Measurements from ENCODE around the gene ODAD4.

ODAD4 gene

GRCh38 chr17:41948762-41949460, 18.5 kb downstream of the ODAD4 start:
- no peaks in the 10 kb centered on the region for H3K9me3 ChIP-seq (ENCODE audit: control insufficient read depth, low read length)
- no peak overlapping the region for H3K9ac ChIP-seq (ENCODE audit: low read length)
- no peak overlapping the region for H2AFZ ChIP-seq (ENCODE audit: low read depth, low read length)
- no peak overlapping the region for H3K27ac ChIP-seq (ENCODE audit: low read length, poor library complexity, severe bottlenecking)
- no peak overlapping the region for H3K18ac ChIP-seq (ENCODE audit: low read depth in 1 of 2, low read length in 2 of 2)
- no peaks in the 10 kb centered on the region for H3K79me1 ChIP-seq (replicated peaks; ENCODE audit: low read length, poor library complexity, severe bottlenecking)
- peaks cover 0 to 3% of the 10 kb centered on the region in 2 experiments for H3K36me3 ChIP-seq (ENCODE audit: control insufficient read depth in 1 of 2, insufficient read depth in 2 of 2, low read depth in 1 of 2, low read length in 2 of 2)
- no peak overlapping the region for H3K4ac ChIP-seq (ENCODE audit: low read depth in 1 of 2, low read length in 2 of 2)
- WGBS: 81% methylated on average over 9 of the region's 11 CpGs
- DNase-seq: no peak
- H2BK5ac ChIP-seq (ENCODE audit: low read depth, low read length, poor library complexity, severe bottlenecking): no peak overlapping the region
- H3K4me2 ChIP-seq (ENCODE audit: low read length, poor library complexity, severe bottlenecking): no peak overlapping the region
- H3K4me1 ChIP-seq (ENCODE audit: control insufficient read depth, insufficient read depth, low read depth, low read length): no peaks in the 10 kb centered on the region
- no peak overlapping the region for H2AK5ac ChIP-seq (ENCODE audit: low read length, severe bottlenecking)
- H3K23ac ChIP-seq (ENCODE audit: low read length in 2 of 2): no peak overlapping the region
- H4K8ac ChIP-seq (ENCODE audit: low read length): peak overlapping the region; percentile 4
- no peaks in the 10 kb centered on the region for H3K27me3 ChIP-seq (ENCODE audit: control insufficient read depth in 1 of 2, insufficient read depth in 1 of 2, low read length in 2 of 2)
- no peak overlapping the region for H3K14ac ChIP-seq (ENCODE audit: low read length in 2 of 2)
- no peak overlapping the region for H2BK120ac ChIP-seq (ENCODE audit: low read depth, low read length)
- H2BK15ac ChIP-seq (ENCODE audit: low read depth, poor library complexity, severe bottlenecking): no peak overlapping the region
- H4K91ac ChIP-seq (ENCODE audit: low read length): no peak overlapping the region
- H3K4me3 ChIP-seq (ENCODE audit: insufficient read depth in 1 of 2, low read depth in 1 of 2, low read length in 2 of 2): no peak overlapping the region
- H2BK12ac ChIP-seq (ENCODE audit: low read length in 2 of 2): no peak overlapping the region

GRCh38 chr17:41956522-41956921, 26.1 kb downstream of the ODAD4 start:
- H3K18ac ChIP-seq (ENCODE audit: low read depth in 1 of 2, low read length in 2 of 2): no peak overlapping the region
- peak; percentile 60 for DNase-seq
- no peak overlapping the region for H3K14ac ChIP-seq (ENCODE audit: low read length in 2 of 2)
- peaks cover 0 to 7% of the 10 kb centered on the region in 2 experiments for H3K36me3 ChIP-seq (ENCODE audit: control insufficient read depth in 1 of 2, insufficient read depth in 2 of 2, low read depth in 1 of 2, low read length in 2 of 2)
- no peak overlapping the region for H2BK12ac ChIP-seq (ENCODE audit: low read length in 2 of 2)
- H3K9me3 ChIP-seq (ENCODE audit: control insufficient read depth, low read length): no peaks in the 10 kb centered on the region
- H2BK15ac ChIP-seq (ENCODE audit: low read depth, poor library complexity, severe bottlenecking): no peak overlapping the region
- no peak overlapping the region for H4K8ac ChIP-seq (ENCODE audit: low read length)
- no peak overlapping the region for H2AFZ ChIP-seq (ENCODE audit: low read depth, low read length)
- H3K4me1 ChIP-seq (ENCODE audit: control insufficient read depth, insufficient read depth, low read depth, low read length): peaks cover 28% of the 10 kb centered on the region
- no peaks in the 10 kb centered on the region for H3K79me1 ChIP-seq (replicated peaks; ENCODE audit: low read length, poor library complexity, severe bottlenecking)
- H3K4ac ChIP-seq (ENCODE audit: low read depth in 1 of 2, low read length in 2 of 2): no peak overlapping the region
- no peak overlapping the region for H3K27ac ChIP-seq (ENCODE audit: low read length, poor library complexity, severe bottlenecking)
- WGBS: 61% methylated on average over 5 of the region's 6 CpGs
- H3K9ac ChIP-seq (ENCODE audit: low read length): no peak overlapping the region
- no peak overlapping the region for H4K91ac ChIP-seq (ENCODE audit: low read length)
- H2BK120ac ChIP-seq (ENCODE audit: low read depth, low read length): no peak overlapping the region
- no peak overlapping the region for H3K23ac ChIP-seq (ENCODE audit: low read length in 2 of 2)
- no peak overlapping the region for H2BK5ac ChIP-seq (ENCODE audit: low read depth, low read length, poor library complexity, severe bottlenecking)
- peaks cover 0 to 3% of the 10 kb centered on the region in 2 experiments for H3K27me3 ChIP-seq (ENCODE audit: control insufficient read depth in 1 of 2, insufficient read depth in 1 of 2, low read length in 2 of 2)
- H3K4me2 ChIP-seq (ENCODE audit: low read length, poor library complexity, severe bottlenecking): no peak overlapping the region
- no peak overlapping the region for H3K4me3 ChIP-seq (ENCODE audit: insufficient read depth in 1 of 2, low read depth in 1 of 2, low read length in 2 of 2)
- H2AK5ac ChIP-seq (ENCODE audit: low read length, severe bottlenecking): no peak overlapping the region

- Histone ChIP-seq H3K9ac (ENCODE audit: low read length) (no peak overlapping the region), H2BK12ac (ENCODE audit: low read length in 2 of 2) (peak overlapping the region in 1 of 2 experiments; percentile 8), H3K27me3 (ENCODE audit: control insufficient read depth in 1 of 2, insufficient read depth in 1 of 2, low read length in 2 of 2) (peaks cover 0 to 3% of the 10 kb centered on the region in 2 experiments), H3K14ac (ENCODE audit: low read length in 2 of 2) (no peak overlapping the region), H4K91ac (ENCODE audit: low read length) (peak overlapping the region; percentile 20), H4K8ac (ENCODE audit: low read length) (peak overlapping the region; percentile 81), H3K9me3 (ENCODE audit: control insufficient read depth, low read length) (no peaks in the 10 kb centered on the region), H2AFZ (ENCODE audit: low read depth, low read length) (no peak overlapping the region), H2BK15ac (ENCODE audit: low read depth, poor library complexity, severe bottlenecking) (no peak overlapping the region), H3K4ac (ENCODE audit: low read depth in 1 of 2, low read length in 2 of 2) (peak overlapping the region in 1 of 2 experiments; percentile 38), H3K4me1 (ENCODE audit: control insufficient read depth, insufficient read depth, low read depth, low read length) (peaks cover 28% of the 10 kb centered on the region), H3K4me3 (ENCODE audit: insufficient read depth in 1 of 2, low read depth in 1 of 2, low read length in 2 of 2) (no peak overlapping the region), H3K4me2 (ENCODE audit: low read length, poor library complexity, severe bottlenecking) (no peak overlapping the region), H3K79me1 (replicated peaks; ENCODE audit: low read length, poor library complexity, severe bottlenecking) (no peaks in the 10 kb centered on the region), H2BK120ac (ENCODE audit: low read depth, low read length) (peak overlapping the region; percentile 91), H2AK5ac (ENCODE audit: low read length, severe bottlenecking) (peak overlapping the region; percentile 46), H3K27ac (ENCODE audit: low read length, poor library complexity, severe bottlenecking) (peak overlapping the region; percentile 24), H3K23ac (ENCODE audit: low read length in 2 of 2) (no peak overlapping the region), H3K36me3 (ENCODE audit: control insufficient read depth in 1 of 2, insufficient read depth in 2 of 2, low read depth in 1 of 2, low read length in 2 of 2) (peaks cover 0 to 7% of the 10 kb centered on the region in 2 experiments), H2BK5ac (ENCODE audit: low read depth, low read length, poor library complexity, severe bottlenecking) (no peak overlapping the region), H3K18ac (ENCODE audit: low read depth in 1 of 2, low read length in 2 of 2) (peak overlapping the region; percentile 17 to 41)
- 35% methylated on average over 11 of the region's 11 CpGs for WGBS
- DNase-seq: peak; percentile 72
Observed at GRCh38 chr17:41957031-41957868, 26.8 kb downstream of the ODAD4 start.

- Histone ChIP-seq H2BK120ac (ENCODE audit: low read depth, low read length) (peak overlapping the region; percentile 91), H3K79me1 (replicated peaks; ENCODE audit: low read length, poor library complexity, severe bottlenecking) (no peaks in the 10 kb centered on the region), H3K4me2 (ENCODE audit: low read length, poor library complexity, severe bottlenecking) (no peak overlapping the region), H4K8ac (ENCODE audit: low read length) (peak overlapping the region; percentile 16), H3K27me3 (ENCODE audit: control insufficient read depth in 1 of 2, insufficient read depth in 1 of 2, low read length in 2 of 2) (peaks cover 0 to 3% of the 10 kb centered on the region in 2 experiments), H3K4me1 (ENCODE audit: control insufficient read depth, insufficient read depth, low read depth, low read length) (peaks cover 30% of the 10 kb centered on the region), H2AK5ac (ENCODE audit: low read length, severe bottlenecking) (peak overlapping the region; percentile 88), H3K18ac (ENCODE audit: low read depth in 1 of 2, low read length in 2 of 2) (peak overlapping the region in 1 of 2 experiments; percentile 26), H3K9ac (ENCODE audit: low read length) (no peak overlapping the region), H2BK5ac (ENCODE audit: low read depth, low read length, poor library complexity, severe bottlenecking) (no peak overlapping the region), H3K4me3 (ENCODE audit: insufficient read depth in 1 of 2, low read depth in 1 of 2, low read length in 2 of 2) (no peak overlapping the region), H4K91ac (ENCODE audit: low read length) (peak overlapping the region; percentile 44), H2BK15ac (ENCODE audit: low read depth, poor library complexity, severe bottlenecking) (no peak overlapping the region), H3K4ac (ENCODE audit: low read depth in 1 of 2, low read length in 2 of 2) (peak overlapping the region; percentile 19 to 38), H2BK12ac (ENCODE audit: low read length in 2 of 2) (peak overlapping the region; percentile 59 to 79), H3K9me3 (ENCODE audit: control insufficient read depth, low read length) (no peaks in the 10 kb centered on the region), H3K27ac (ENCODE audit: low read length, poor library complexity, severe bottlenecking) (peak overlapping the region; percentile 24), H3K23ac (ENCODE audit: low read length in 2 of 2) (no peak overlapping the region), H3K36me3 (ENCODE audit: control insufficient read depth in 1 of 2, insufficient read depth in 2 of 2, low read depth in 1 of 2, low read length in 2 of 2) (peaks cover 0 to 7% of the 10 kb centered on the region in 2 experiments), H3K14ac (ENCODE audit: low read length in 2 of 2) (no peak overlapping the region), H2AFZ (ENCODE audit: low read depth, low read length) (no peak overlapping the region)
- no peak for DNase-seq
- WGBS: 90% methylated on average over 6 of the region's 6 CpGs
Observed at GRCh38 chr17:41957869-41958439, 27.5 kb downstream of the ODAD4 start.

Measured in mesenchymal stem cell (in vitro differentiated cells and primary cell).